ENCODE results near the gene OCLN. TPM values are rescaled to one million over a fixed set of nuclear protein-coding genes. Genes with fewer than 3 reads are reported as not detected.
"Not testable (repeated sequence)": the region's sequence is repeated elsewhere in the genome, so short reads cannot be mapped to it uniquely, and the experiment has no call there.

Gene OCLN
- total and polyA plus RNA-seq, 2 experiments from 2014 or later = 14.3 to 61.6 TPM

- TF ChIP-seq, protein P1, sequence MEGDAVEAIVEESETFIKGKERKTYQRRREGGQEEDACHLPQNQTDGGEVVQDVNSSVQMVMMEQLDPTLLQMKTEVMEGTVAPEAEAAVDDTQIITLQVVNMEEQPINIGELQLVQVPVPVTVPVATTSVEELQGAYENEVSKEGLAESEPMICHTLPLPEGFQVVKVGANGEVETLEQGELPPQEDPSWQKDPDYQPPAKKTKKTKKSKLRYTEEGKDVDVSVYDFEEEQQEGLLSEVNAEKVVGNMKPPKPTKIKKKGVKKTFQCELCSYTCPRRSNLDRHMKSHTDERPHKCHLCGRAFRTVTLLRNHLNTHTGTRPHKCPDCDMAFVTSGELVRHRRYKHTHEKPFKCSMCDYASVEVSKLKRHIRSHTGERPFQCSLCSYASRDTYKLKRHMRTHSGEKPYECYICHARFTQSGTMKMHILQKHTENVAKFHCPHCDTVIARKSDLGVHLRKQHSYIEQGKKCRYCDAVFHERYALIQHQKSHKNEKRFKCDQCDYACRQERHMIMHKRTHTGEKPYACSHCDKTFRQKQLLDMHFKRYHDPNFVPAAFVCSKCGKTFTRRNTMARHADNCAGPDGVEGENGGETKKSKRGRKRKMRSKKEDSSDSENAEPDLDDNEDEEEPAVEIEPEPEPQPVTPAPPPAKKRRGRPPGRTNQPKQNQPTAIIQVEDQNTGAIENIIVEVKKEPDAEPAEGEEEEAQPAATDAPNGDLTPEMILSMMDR (conservative IDR thresholded peaks at IDR 0.05; ENCODE audit: low read depth in 2 of 2) = no peak
These were observed 42.5 kb upstream of the OCLN start (continued) for GRCh38 chr5:69450116-69450515.

- H3K27ac ChIP-seq (ENCODE audit: low read depth); H4K20me1 ChIP-seq (replicated peaks; ENCODE audit: insufficient read depth); H3K4me2 ChIP-seq; H3K79me2 ChIP-seq (replicated peaks; ENCODE audit: insufficient read depth); H3K27me3 ChIP-seq (ENCODE audit: insufficient read depth); H3K9me3 Mint-ChIP-seq; ATAC-seq; H3K27me3 Mint-ChIP-seq (ENCODE audit: insufficient read depth, low read depth, poor library complexity); H3K27ac Mint-ChIP-seq; DNase-seq (ENCODE audit: low spot score); H3K36me3 ChIP-seq (ENCODE audit: insufficient read depth); H3K4me1 ChIP-seq (ENCODE audit: insufficient read depth); H3F3A ChIP-seq (replicated peaks; ENCODE audit: low read depth); H3K36me3 Mint-ChIP-seq (ENCODE audit: low read depth); H3K4me3 ChIP-seq; H3K9me2 ChIP-seq (ENCODE audit: insufficient read depth); H2AFZ ChIP-seq; H3K4me1 Mint-ChIP-seq; H3K4me3 Mint-ChIP-seq: not testable (repeated sequence)
These were observed 42.1 kb upstream of the OCLN start for GRCh38 chr5:69450527-69450926.

DNA sequence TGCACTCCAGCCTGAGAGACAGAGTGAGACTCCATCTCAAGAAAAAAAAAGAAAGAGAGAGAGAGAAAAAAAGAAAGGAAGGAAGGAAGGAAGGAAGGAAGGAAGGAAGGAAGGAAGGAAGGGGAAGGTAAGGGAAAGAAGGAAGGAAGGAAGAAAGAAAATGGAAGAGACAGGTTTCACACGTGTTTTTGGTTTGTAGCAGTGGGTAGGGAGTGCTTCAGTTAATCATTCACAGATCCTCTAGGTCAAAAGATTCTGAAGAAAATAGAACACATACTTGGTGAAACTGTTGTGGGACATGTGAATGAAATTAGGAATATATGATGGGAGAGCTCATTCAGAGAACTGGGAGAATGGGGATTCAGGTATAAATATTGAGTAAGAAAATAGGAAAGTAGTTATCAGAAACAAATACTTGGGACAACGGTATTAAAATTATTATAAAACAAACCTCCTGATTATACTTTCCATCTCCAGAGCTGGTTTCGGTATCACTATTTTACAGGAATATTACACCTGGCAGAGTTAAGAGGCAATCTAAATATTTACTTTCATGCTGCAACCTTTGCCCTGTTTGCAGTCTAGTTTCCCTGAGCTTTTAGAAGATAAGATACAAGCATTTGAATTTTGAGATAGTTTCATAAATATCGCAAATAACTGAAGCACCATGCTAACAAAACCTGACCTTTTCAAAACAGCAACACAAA is 40.5 kb upstream of the OCLN start:
- Histone ChIP-seq H3K27me3 (ENCODE audit: insufficient read depth) (no peaks in the 10 kb centered on the region), H3F3A (replicated peaks; ENCODE audit: low read depth) (no peaks in the 10 kb centered on the region), H3K4me2 (no peak overlapping the region), H3K9me2 (ENCODE audit: insufficient read depth) (no peaks in the 10 kb centered on the region), H3K27ac (ENCODE audit: low read depth) (no peak overlapping the region), H2AFZ (no peak overlapping the region), H3K4me1 (ENCODE audit: insufficient read depth) (no peaks in the 10 kb centered on the region), H3K4me3 (no peak overlapping the region), H3K36me3 (ENCODE audit: insufficient read depth) (no peaks in the 10 kb centered on the region), H4K20me1 (replicated peaks; ENCODE audit: insufficient read depth) (no peaks in the 10 kb centered on the region), H3K79me2 (replicated peaks; ENCODE audit: insufficient read depth) (no peaks in the 10 kb centered on the region)
- Mint-ChIP-seq H3K27ac (no peak overlapping the region), H3K27me3 (ENCODE audit: insufficient read depth, low read depth, poor library complexity) (peaks cover 2% of the 10 kb centered on the region), H3K36me3 (ENCODE audit: low read depth) (no peaks in the 10 kb centered on the region), H3K9me3 (no peaks in the 10 kb centered on the region), H3K4me3 (no peak overlapping the region), H3K4me1 (no peaks in the 10 kb centered on the region)
- DNase-seq (ENCODE audit: low spot score) (no peak), ATAC-seq (no peak)
- TF ChIP-seq STAT1 (IDR thresholded peaks at IDR 0.05; ENCODE audit: unreplicated experiment) = no peak
- TF ChIP-seq EZH2phosphoT487 (IDR thresholded peaks at IDR 0.05; ENCODE audit: unreplicated experiment) = no peak
- TF ChIP-seq, protein P1 (conservative IDR thresholded peaks at IDR 0.05; ENCODE audit: low read depth in 2 of 2) = no peak
- no peak for TF ChIP-seq ZNF114 (CRISPR knock-in tag; IDR thresholded peaks at IDR 0.05)
- no peak for TF ChIP-seq JUNB (IDR thresholded peaks at IDR 0.05; ENCODE audit: unreplicated experiment)
- TF ChIP-seq POLR2AphosphoS5 (IDR thresholded peaks at IDR 0.05; ENCODE audit: low read depth) = no peak
- TF ChIP-seq ZNF331 (CRISPR knock-in tag; IDR thresholded peaks at IDR 0.05; ENCODE audit: low read depth) = no peak
- TF ChIP-seq CREB1 (CRISPR knock-in tag; IDR thresholded peaks at IDR 0.05; ENCODE audit: low read depth) = no peak
- no peak for TF ChIP-seq NANOG (IDR thresholded peaks at IDR 0.05; ENCODE audit: borderline replicate concordance)
- TF ChIP-seq, protein P2, sequence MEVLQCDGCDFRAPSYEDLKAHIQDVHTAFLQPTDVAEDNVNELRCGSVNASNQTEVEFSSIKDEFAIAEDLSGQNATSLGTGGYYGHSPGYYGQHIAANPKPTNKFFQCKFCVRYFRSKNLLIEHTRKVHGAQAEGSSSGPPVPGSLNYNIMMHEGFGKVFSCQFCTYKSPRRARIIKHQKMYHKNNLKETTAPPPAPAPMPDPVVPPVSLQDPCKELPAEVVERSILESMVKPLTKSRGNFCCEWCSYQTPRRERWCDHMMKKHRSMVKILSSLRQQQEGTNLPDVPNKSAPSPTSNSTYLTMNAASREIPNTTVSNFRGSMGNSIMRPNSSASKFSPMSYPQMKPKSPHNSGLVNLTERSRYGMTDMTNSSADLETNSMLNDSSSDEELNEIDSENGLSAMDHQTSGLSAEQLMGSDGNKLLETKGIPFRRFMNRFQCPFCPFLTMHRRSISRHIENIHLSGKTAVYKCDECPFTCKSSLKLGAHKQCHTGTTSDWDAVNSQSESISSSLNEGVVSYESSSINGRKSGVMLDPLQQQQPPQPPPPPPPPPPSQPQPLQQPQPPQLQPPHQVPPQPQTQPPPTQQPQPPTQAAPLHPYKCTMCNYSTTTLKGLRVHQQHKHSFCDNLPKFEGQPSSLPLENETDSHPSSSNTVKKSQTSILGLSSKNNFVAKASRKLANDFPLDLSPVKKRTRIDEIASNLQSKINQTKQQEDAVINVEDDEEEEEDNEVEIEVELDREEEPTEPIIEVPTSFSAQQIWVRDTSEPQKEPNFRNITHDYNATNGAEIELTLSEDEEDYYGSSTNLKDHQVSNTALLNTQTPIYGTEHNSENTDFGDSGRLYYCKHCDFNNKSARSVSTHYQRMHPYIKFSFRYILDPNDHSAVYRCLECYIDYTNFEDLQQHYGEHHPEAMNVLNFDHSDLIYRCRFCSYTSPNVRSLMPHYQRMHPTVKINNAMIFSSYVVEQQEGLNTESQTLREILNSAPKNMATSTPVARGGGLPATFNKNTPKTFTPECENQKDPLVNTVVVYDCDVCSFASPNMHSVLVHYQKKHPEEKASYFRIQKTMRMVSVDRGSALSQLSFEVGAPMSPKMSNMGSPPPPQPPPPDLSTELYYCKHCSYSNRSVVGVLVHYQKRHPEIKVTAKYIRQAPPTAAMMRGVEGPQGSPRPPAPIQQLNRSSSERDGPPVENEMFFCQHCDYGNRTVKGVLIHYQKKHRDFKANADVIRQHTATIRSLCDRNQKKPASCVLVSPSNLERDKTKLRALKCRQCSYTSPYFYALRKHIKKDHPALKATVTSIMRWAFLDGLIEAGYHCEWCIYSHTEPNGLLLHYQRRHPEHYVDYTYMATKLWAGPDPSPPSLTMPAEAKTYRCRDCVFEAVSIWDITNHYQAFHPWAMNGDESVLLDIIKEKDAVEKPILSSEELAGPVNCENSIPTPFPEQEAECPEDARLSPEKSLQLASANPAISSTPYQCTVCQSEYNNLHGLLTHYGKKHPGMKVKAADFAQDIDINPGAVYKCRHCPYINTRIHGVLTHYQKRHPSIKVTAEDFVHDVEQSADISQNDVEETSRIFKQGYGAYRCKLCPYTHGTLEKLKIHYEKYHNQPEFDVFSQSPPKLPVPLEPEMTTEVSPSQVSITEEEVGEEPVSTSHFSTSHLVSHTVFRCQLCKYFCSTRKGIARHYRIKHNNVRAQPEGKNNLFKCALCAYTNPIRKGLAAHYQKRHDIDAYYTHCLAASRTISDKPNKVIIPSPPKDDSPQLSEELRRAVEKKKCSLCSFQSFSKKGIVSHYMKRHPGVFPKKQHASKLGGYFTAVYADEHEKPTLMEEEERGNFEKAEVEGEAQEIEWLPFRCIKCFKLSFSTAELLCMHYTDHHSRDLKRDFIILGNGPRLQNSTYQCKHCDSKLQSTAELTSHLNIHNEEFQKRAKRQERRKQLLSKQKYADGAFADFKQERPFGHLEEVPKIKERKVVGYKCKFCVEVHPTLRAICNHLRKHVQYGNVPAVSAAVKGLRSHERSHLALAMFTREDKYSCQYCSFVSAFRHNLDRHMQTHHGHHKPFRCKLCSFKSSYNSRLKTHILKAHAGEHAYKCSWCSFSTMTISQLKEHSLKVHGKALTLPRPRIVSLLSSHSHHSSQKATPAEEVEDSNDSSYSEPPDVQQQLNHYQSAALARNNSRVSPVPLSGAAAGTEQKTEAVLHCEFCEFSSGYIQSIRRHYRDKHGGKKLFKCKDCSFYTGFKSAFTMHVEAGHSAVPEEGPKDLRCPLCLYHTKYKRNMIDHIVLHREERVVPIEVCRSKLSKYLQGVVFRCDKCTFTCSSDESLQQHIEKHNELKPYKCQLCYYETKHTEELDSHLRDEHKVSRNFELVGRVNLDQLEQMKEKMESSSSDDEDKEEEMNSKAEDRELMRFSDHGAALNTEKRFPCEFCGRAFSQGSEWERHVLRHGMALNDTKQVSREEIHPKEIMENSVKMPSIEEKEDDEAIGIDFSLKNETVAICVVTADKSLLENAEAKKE (CRISPR knock-in tag; IDR thresholded peaks at IDR 0.05) = no peak

Data from GM23338 (cell line).